ENCODE measurements around the gene MAMSTR. TPM values are rescaled to one million over a fixed set of nuclear protein-coding genes. Genes with fewer than 3 reads are reported as not detected.
"Not testable (repeated sequence)": the region's sequence is repeated elsewhere in the genome, so short reads cannot be mapped to it uniquely, and the experiment has no call there.

MAMSTR gene
- total RNA-seq, 1 experiment from 2014 or later, result 1.6 TPM

DNA sequence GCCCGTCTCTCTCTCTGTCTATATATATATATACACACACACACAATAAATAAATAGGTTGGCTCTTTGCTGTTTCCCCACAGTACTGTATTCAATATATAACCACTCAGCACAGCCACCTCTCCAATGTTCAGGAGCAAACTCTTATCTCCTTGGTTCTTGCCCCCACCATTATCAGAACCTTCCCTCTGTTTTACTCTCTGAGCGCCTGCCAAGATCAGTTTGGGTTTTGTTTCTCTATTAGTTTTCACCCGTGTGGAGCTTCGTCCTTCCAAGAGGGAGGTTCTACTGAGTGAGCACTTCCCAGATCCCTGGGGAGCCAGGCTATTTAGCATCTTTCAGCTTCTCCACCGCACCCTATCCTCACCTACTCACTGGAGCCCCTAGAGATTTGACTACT is 46.3 kb upstream of the MAMSTR start:
- H3K27ac Mint-ChIP-seq; H3K23ac ChIP-seq (ENCODE audit: insufficient read length, low read depth, low read length); H3K79me1 ChIP-seq (ENCODE audit: insufficient read depth, low read depth, low read length, poor library complexity, severe bottlenecking); H2BK12ac ChIP-seq (ENCODE audit: insufficient read length, low read depth, low read length); H3K79me2 ChIP-seq (ENCODE audit: insufficient read depth, low read length); H3K4me3 Mint-ChIP-seq; H3K9me3 ChIP-seq (ENCODE audit: control insufficient read depth, low read depth, low read length); H4K20me1 ChIP-seq (ENCODE audit: control insufficient read depth, insufficient read depth, insufficient read length); H3K4me1 ChIP-seq (ENCODE audit: insufficient read depth, low read length); H2BK120ac ChIP-seq (ENCODE audit: low read depth, low read length, poor library complexity, severe bottlenecking); H3K9ac ChIP-seq (ENCODE audit: extremely low read depth, insufficient read length, low read length); DNase-seq; H3K4me2 ChIP-seq (ENCODE audit: insufficient read depth, insufficient read length, low read length); H4K91ac ChIP-seq (ENCODE audit: insufficient read length, low read depth, low read length); H3T11ph ChIP-seq (ENCODE audit: low read length); H3K9me3 Mint-ChIP-seq; H3K56ac ChIP-seq (ENCODE audit: insufficient read length, low read depth, low read length); H4K5ac ChIP-seq (ENCODE audit: insufficient read length, low read depth, low read length); H3K23me2 ChIP-seq (ENCODE audit: insufficient read length, low read depth, low read length, poor library complexity, severe bottlenecking); H3K27me3 ChIP-seq (ENCODE audit: insufficient read depth, low read length); H3K27ac ChIP-seq (ENCODE audit: insufficient read length, low read depth, low read length); H3K14ac ChIP-seq (ENCODE audit: insufficient read depth, low read length); H2BK20ac ChIP-seq (ENCODE audit: low read depth, low read length, poor library complexity, severe bottlenecking); H2BK5ac ChIP-seq (ENCODE audit: insufficient read length, low read length); H4K8ac ChIP-seq (replicated peaks; ENCODE audit: insufficient read length, low read depth, low read length); H2BK15ac ChIP-seq (ENCODE audit: low read depth, low read length); H2AK5ac ChIP-seq (ENCODE audit: insufficient read length, low read length); H3K36me3 Mint-ChIP-seq (ENCODE audit: insufficient read depth in 1 of 3, low read depth in 3 of 3); H3K18ac ChIP-seq (ENCODE audit: insufficient read length, low read depth, low read length); H3K4ac ChIP-seq (ENCODE audit: low read depth, low read length); H2AFZ ChIP-seq (ENCODE audit: low read length): not testable (repeated sequence)
- peaks cover 10 to 15% of the 10 kb centered on the region in 2 experiments for H3K4me1 Mint-ChIP-seq
- H3K27me3 Mint-ChIP-seq (ENCODE audit: low read depth), result peaks cover 33% of the 10 kb centered on the region
- no CpG with 5 or more reads among the region's 5 CpGs for WGBS (ENCODE audit: extremely low coverage, insufficient read length, low lambda C conversion rate)

All from H9 (cell line).